HG03095 (cell line): Measurements from ENCODE around the gene GPR161.
"Not testable (repeated sequence)": the region's sequence is repeated elsewhere in the genome, so short reads cannot be mapped to it uniquely, and the experiment has no call there.

Experiments used
- ATAC-seq: cut with Tn5 transposase; IDR thresholded peaks from one replicate; pipeline ENCODE4 v1.9.1; 2021; ENCODE audit warnings: moderate library complexity; ENCODE audit not compliant: unreplicated experiment

Gene GPR161

DNA sequence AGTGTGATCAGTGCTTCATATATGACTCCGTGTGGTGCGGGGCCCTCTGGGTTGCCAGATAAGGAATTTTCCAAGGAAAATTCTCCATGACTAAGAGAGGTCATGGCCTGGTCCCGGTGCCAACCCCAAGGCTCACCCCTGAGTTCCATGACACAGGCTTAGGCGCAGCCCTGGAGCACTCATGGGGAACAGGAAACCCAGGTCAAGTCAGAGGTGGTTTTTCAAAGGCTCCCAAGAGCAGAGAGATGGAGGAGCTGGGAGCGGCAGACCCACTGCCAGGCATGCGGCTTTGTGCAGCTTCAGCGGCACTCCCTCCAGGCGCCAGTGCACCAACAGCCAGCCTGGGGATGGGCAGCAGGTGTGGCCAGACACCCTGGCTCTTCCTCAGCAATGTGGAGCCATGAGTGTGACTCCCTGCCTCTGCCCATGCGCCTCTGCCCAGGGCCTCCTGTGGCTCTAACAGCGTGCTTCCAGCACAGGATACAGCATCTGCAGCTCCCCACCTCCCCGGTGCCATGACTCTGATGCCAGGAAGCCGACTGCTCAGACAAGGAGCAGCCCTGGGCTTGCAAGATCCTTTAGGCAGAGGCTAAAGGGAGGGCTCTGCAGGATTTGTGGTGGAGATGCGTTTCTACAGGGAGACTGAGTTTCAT, 47.3 kb downstream of the GPR161 start:
- ATAC-seq, result no peak

DNA sequence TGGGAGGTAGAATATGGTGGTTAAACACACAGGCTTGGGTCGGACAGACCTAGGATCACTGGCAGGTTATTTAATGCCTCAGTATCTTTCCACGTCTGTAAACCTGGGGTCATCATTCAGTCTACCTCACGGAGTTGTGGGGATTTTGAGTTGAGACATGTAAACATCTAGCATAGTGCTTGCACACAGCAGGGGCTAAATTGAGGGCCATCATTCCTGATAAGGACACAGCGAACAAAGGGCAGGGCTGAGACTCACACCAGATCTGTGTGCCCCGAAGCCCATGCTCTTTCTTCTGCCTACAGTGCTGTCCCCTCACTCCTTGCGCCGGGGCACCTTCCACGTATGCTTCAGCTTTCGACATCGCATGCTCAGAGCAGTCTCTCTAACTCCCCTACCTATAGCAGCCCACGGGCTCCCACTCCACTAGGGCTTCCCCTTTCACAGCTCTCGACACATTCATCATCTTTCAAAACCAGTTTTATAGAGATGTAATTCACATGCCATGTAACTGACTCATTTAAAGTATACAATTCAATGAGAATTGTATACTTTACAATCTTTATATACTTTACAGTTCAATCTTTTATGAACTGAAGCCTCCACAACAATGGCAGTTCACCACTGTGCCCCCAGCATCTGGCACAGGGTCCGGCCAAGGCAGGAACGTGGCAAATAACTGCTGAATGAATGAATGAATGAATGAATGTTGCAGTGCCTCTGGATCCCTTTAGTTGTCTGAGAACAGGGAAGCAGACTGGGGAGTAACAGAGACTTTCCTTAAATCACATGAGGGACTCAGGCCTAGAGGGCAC, 48.0 kb downstream of the GPR161 start:
- ATAC-seq, result no peak

DNA sequence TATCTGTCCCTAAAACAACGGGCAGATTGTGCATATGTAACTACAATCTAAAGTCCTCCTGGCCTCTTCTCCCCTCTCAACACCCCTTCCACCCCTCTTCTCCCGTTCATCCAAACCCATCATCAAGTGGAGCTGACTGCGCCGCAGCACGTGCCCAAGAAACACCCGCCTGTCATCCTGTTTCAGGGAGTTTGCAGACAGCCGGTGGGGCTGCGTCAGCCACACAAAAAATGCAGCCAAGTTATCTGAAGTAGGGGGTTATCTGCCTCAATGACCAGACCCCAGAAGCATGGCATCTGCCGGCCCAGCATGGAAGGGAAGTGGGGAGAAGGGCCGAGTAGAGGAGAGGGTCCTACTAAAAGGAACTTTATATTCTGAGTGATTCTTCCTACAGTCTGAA, 49.0 kb downstream of the GPR161 start:
- ATAC-seq, result no peak

DNA sequence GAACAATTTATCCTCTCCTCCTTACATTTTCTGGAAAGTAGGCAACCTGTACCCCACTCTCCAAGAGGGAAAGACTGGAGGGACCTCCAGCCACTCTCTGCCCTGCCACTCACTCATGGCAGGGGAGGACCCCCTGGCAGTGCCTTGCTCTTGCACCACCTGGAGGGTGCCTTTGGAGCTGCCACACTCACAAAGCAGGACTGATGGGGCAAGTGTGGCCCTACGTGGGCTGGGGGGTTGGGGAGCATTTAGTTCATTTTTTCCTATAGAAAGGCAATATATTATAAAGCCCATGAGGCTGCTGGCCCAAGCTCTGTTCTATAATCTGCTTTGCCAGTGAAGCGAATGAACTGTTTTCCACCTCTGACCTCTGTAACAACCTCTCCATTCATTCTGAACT, 50.3 kb downstream of the GPR161 start:
- no peak for ATAC-seq

DNA sequence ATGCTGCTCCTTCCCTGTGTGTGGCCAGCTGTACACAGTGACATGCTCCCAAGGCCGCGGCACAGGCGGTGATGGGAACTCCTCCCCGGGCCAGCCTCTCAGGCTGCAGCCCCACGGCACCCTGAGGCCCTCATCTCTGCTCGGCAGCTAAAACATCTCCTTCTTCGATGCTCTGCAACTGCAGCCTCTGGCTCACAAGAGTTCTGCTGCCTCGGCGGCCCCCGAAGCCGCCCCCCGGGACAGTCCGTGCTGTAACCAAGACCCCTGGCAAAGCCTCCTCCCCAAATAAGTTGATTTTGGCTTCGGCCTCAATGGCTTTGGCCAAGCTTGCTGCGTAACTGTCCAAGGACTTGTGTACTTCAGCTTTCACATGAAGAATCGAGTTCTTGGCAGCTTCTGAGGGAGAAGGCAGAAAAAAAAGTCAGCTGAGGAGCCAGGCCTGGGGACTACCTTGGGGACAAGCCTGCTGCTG, 51.3 kb downstream of the GPR161 start:
- no peak for ATAC-seq

DNA sequence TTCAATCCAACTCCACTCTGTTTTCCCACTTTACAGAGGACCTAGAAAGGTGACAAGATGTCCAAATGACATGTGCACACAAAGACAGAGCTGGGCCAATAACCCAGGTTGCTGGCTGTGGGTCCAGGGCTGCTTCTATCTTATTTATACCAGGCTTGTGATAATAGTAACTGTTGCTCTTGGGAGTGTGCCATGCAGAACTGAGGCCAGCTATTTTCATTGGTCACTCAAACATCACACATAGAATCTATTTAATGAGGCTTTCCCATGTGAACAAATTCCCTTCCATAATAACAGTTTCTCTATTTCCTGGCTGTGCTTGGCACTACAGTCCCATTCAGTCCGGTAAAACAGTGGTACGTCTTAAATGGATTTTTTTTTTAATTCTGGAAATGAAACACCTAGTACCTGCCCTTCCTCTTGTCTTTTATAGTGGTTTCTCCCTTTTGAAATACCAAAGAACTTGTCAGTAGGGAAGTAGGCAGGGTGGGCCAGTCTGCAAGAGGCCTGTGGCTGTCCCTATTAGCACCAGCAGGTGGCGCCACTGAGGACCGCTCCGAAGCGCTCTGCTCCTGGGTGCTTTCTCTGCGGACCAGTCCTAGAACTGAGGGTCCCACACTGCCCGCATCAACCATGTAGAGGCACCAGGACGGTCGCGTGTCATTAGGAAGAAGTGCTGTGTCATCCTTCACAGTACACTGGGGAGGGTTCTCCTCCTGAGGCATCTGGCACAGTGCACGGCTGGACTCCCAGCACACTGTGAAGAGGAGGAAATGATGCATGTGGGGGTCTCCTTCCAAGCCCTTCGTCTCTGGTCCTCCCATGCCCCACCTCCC, 52.1 kb downstream of the GPR161 start:
- peak; percentile 52 for ATAC-seq

DNA sequence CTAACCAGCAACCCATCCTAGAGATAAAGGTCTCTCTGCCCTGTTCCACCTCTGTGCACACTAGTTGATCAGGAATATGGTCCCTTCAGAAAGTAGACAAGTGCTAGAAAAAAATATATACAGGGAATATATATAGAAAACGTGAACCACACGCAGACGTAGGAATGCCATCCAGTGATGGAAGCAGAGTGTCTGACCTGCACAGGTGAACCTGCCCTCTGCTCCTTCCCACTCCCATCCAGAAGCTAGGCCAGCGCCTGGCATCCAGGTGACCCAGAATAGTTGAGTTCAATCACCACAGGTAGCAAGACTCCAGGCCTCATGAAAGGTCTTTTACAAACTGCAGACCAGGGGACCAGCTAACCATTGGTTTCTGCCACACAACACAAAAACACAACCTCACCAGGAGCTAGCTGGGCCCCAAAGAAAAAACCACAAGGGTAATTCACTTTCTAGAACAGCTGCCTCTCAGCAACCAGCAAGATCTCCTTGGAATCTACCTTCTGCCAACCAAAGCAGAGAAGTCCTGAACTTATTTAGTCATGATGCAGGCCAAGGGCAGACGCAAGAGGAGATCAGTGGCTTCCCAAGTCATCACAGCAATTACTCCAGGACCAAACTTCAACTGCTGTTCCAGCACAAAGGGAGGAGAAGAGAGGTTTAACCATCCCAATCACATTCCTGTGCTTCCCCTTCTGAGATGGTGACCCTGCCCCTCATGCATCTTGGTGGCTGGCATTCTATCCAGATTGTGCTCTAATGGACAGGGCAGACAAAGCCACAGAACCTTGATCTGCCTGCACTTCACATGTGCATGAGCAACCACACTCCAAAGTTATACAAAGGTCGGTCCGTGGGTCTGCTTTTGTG, 53.0 kb downstream of the GPR161 start:
- no peak for ATAC-seq

DNA sequence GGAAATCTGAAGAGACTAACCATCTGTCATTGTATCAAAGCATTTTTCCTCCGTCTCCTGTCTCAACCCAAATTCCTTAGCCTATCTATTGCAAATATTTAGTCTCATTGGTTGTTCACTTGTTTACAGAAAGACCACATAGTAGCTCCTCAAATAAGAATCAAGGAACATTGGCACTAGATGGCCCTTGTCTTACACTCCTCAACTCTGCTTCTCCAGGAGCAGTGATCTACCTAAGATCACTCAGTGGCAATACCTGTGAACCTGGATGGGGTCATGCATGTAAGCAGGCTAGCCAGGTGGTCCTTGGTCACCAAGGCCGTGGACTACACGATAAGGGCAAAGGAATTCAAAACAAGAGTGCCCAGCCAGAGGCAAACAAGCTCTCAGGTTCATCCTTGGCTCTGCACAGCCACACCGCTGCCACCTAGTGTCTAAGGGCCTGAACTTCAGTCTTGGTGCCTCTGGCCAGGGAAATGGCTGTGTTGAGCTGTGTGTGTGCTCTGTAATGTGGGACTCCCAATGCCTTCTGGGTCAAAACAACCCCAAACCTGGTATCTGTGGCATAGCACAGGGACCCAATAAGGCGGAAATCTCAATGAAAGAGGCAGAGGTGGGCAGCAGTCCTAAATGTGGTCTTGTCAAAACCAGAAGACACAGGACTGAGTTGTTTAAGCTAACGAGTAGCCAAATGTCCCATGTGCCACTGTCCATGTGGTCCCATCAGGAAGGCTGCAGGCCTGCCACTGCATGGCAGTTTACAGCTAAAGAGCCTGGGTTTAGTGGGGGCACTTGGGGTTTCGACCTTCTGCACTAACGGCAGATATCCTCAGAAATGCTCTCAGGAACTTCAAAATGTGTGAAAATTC, 54.5 kb downstream of the GPR161 start:
- ATAC-seq, result peak; percentile 87

DNA sequence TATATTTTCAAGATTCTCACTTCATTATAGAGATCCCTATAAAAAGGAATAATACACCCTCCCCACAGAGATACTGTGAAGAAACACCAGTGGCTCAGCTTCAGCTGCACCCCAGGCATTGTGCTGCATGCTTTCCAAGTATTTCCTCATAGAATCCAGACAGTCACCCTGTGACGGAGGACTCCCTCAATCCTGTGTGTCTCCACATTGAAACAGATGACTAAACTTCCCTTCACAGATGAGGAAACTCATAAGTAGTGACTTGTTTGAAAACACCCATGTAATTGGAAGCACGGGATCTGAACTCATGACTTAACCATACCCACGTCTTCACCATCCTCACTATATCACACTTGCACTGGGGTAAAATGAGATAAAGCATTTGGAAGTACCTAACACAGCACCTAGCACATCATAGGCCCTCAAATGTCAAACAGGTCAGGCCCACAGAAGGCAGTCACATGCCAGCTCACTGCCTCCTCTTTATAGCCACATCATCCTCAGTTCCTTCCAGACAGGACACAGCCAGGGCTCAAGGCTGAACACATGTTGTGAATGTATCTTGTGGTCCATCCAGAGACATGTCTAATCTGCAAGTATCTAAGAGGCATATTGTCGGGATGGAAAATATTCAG, 55.2 kb downstream of the GPR161 start:
- ATAC-seq, result no peak

DNA sequence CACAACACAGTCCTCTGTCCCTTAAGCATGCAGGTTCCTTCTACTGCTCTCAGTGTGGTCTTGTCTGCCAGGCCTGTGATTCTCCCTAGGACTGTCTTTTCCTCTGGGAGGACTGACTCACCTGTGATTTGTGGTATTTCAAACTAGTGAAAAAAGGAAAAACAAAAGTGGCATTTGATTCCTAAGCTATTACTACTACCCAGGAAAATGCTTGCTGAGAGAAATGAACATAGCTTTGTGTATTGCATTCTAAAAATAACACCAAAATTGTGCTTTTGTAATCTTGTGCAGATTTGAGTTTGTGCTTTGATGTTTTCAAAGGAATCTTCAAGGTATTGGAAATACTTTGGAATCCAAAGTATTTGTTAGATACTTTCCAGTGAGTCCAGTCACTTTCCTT, 57.0 kb downstream of the GPR161 start:
- ATAC-seq, result no peak

DNA sequence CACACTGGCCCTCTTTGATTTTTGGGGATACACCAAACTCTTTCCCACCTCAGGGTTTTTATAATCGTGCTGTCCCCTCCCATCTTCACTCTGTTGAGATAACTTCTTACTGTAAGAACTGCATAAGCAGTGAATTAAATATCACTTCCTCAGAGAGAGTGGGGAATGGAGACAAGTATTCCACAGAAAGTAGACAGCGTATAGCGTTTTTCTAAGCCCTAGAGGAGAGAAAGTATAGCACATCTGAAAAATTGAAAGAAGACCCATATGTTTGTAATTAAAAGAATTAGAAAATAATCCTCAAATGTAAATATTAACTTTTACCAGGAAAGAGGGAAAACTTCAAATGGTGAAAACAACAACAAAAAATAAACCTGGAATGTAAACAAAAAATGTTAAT, 67.3 kb downstream of the GPR161 start:
- ATAC-seq, result no peak

DNA sequence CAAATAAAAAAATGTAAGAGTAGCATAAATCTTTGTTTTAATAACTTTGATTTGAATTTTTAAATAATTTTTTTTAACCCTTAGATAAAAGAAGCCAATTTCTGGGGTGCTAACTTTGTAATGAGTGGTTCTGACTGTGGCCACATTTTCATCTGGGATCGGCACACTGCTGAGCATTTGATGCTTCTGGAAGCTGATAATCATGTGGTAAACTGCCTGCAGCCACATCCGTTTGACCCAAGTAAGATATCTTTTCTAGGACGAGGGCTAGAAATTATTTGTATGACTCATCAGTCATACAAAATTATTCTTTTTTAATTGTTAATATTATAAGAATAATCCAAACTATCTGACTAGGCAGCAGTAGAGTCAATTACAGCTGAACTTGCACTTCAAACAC, 71.2 kb downstream of the GPR161 start:
- no peak for ATAC-seq

DNA sequence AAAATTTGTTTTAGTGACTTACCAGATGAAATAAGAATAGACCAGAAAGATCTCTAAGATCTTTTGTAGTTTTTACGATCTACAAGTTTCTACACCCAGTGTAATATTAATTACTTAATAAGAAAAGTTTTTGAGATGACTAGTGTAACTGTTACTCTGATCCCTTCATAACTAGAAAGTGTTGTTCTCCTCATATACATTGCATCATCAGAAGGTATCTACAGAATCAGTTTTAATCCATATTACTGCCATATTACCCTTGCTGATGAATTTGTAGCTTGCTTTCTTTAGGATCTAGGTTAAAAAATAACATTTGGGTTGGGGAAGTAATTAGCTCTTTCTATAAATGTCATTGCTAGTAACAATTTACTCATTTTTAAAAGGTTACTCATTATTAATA, 72.5 kb downstream of the GPR161 start:
- no peak for ATAC-seq

DNA sequence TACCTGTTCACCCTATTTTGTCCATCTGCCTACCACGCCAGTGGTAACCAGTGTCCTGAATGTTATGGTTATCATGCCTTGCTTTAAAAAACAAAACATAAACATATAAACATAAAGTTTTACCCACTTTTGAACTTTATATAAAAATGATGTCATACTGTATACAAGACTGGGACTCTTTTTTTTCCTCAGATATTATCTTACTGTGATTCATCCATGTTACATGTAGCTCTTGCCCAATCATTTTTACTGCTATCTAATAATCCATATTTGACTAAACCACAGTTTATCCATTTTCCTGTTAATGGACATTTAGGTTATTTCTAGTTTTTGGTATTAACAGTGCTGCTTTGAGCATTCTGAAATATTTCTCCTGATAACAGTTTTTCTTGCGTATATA, 78.8 kb downstream of the GPR161 start:
- ATAC-seq, result no peak

DNA sequence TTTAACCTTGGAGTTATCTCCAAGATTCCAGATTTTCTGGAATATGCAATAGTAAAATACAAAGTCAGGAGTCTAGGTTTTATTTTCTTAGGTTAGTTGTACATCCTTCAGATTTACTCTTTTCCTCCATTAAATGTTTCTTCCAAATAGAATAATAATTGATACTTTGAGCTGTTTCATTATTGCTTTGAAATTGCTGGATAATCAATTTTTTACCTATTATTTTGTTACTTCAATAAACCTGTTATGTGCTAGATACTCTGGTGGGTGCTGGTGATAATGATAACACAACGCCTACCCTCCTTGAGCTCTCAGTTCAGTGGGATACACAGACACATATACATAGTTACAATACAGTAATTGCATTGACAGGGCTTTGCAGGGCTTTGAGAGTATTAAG, 79.4 kb downstream of the GPR161 start:
- no peak for ATAC-seq

DNA sequence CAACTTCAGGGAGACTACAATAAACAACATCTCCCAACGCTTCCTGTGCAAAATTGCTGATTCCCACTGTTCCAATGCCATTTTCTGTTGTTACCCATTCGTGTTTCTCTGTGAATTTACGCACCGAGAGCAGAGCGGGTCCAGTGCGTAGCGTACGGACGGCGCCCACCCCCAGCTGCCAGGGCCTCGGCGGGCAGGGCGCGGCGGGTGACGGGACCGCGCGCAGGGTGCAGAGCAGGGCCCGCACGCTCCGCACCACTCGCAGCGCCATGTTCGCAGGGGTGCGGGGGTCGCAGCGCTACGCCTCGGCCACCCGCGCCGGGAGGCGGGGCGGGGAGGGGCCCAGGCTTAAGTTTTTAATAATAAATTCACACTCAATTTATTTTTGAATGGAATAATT, 80.6 kb downstream of the GPR161 start:
- not testable (repeated sequence) for ATAC-seq

DNA sequence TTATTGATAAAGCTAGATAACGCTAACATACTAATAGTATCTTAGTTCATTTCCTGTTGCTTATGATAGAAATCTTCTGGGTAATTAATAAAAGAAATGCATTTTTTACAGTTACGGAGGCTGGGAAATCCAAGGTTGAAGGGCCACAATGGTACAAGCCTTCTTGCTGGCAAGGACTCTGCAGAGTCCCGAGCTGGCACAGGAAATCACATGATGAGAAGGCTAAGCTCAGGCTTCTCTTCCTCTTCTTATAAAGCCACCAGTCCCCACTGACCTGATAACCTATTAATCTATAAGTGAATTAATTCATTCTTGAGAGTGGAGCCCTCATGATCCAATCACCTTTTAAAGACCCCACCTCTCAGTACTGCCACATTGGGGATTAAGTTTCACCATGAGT, 82.6 kb downstream of the GPR161 start:
- no peak for ATAC-seq

DNA sequence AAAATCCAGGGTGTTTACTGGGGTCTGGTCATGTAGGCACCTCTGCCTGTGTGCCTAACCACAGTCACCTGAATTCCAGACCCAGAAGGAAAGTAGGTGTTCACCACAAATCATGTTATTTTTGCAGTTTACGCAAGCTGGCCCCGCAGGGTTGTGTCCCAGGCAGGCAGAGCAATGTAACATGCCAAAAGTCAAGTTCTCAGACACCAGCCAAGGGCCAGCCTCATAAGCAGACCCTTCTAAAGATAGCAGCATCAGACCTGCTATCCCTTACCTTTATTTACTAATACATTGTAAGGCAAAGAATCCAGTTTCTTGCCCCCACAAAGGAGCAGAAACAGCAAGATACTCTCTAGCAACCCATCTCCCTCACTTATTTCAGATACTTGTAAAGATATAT, 83.0 kb downstream of the GPR161 start:
- no peak for ATAC-seq

DNA sequence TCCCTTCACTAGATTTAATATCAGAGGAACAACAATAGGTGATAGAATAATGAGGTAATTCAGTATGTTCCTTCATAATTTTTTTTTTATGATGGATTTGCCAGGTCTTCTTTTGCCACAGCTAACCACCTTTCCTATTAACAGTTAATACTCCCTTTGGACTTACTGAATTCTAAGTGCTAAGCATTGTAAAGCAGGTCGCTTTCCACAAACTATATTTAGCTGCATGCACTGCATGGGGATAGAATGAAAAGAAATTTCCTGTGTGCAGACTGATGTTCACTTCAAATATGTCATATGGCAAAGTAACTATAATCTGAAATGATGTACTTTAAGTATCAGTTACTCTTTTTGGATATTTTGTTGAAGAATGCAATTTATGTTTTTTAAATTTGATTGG, 85.8 kb downstream of the GPR161 start:
- ATAC-seq, result no peak
